ENCODE data around the gene NDUFA13.

- TF ChIP-seq, protein P1, sequence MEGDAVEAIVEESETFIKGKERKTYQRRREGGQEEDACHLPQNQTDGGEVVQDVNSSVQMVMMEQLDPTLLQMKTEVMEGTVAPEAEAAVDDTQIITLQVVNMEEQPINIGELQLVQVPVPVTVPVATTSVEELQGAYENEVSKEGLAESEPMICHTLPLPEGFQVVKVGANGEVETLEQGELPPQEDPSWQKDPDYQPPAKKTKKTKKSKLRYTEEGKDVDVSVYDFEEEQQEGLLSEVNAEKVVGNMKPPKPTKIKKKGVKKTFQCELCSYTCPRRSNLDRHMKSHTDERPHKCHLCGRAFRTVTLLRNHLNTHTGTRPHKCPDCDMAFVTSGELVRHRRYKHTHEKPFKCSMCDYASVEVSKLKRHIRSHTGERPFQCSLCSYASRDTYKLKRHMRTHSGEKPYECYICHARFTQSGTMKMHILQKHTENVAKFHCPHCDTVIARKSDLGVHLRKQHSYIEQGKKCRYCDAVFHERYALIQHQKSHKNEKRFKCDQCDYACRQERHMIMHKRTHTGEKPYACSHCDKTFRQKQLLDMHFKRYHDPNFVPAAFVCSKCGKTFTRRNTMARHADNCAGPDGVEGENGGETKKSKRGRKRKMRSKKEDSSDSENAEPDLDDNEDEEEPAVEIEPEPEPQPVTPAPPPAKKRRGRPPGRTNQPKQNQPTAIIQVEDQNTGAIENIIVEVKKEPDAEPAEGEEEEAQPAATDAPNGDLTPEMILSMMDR (IDR thresholded peaks at IDR 0.05; ENCODE audit: insufficient read depth, low read length, poor library complexity, severe bottlenecking): no peak
- TF ChIP-seq EZH2phosphoT487 (conservative IDR thresholded peaks at IDR 0.05; ENCODE audit: low read length): no peak
These were observed 24.2 kb downstream of the NDUFA13 start for GRCh38 chr19:19540064-19540714.
